SU-DHL-6 (cell line): ENCODE measurements around the gene EEF2K.

Experiments used
- H2AFZ ChIP-seq: fragments of 200-600 bp; sonication (generic); 2 replicates; pipeline ENCODE4 v1.6.1; 2014; ENCODE audit warnings: low read depth, mild to moderate bottlenecking, moderate library complexity, mixed read lengths, antibody characterized with exemption, low read length; ENCODE audit not compliant: severe bottlenecking
- H3F3A ChIP-seq: fragments of 200-600 bp; shearing (Covaris generic); 2 replicates; pipeline ENCODE4 v1.6.0; 2016; ENCODE audit warnings: antibody characterized with exemption, mild to moderate bottlenecking; ENCODE audit not compliant: insufficient read depth
- H3K27ac ChIP-seq: fragments of 200-600 bp; sonication (generic); 2 replicates; pipeline ENCODE4 v1.5.1; 2016; ENCODE audit warnings: low read depth, mild to moderate bottlenecking, low read length, moderate library complexity, mixed read lengths
- H3K27me3 ChIP-seq: fragments of 200-600 bp; sonication (generic), shearing (Covaris generic); 2 replicates; pipeline ENCODE4 v1.6.0; 2014; ENCODE audit warnings: mild to moderate bottlenecking, low read length
- H3K36me3 ChIP-seq: fragments of 200-600 bp; sonication (generic); 2 replicates; pipeline ENCODE4 v1.6.1; 2014; ENCODE audit warnings: mild to moderate bottlenecking, low read length, mixed read lengths
- H3K4me2 ChIP-seq: fragments of 300-600, 200-600 bp; shearing (Covaris generic), sonication (generic); 2 replicates; pipeline ENCODE4 v1.6.0; 2014; ENCODE audit warnings: low read length, low read depth, mild to moderate bottlenecking; ENCODE audit not compliant: poor library complexity, severe bottlenecking
- H3K4me3 ChIP-seq: fragments of 200-600 bp; sonication (generic); 2 replicates; pipeline ENCODE4 v1.5.1; 2014; ENCODE audit warnings: antibody characterized with exemption, low read length, mild to moderate bottlenecking, mixed read lengths; ENCODE audit not compliant: insufficient read depth, poor library complexity, severe bottlenecking
- H3K79me2 ChIP-seq: fragments of 200-600 bp; sonication (generic); 2 replicates; pipeline ENCODE4 v1.6.1; 2014; ENCODE audit warnings: mild to moderate bottlenecking, low read length, moderate library complexity; ENCODE audit not compliant: insufficient read depth
- H3K9ac ChIP-seq: fragments of 200-600 bp; sonication (generic); 2 replicates; pipeline ENCODE4 v1.7.0; 2014; ENCODE audit warnings: mild to moderate bottlenecking, low read length
- H3K9me2 ChIP-seq: fragments of 200-600 bp; sonication (generic); replicated peaks from 2 replicates; pipeline ENCODE4 v1.6.1; 2014; ENCODE audit warnings: low read length; ENCODE audit not compliant: insufficient read depth
- H3K9me3 ChIP-seq: fragments of 200-600 bp; sonication (generic); 2 replicates; pipeline ENCODE4 v1.6.1; 2014; ENCODE audit warnings: low read length, mixed read lengths; ENCODE audit not compliant: insufficient read depth
- H4K20me1 ChIP-seq: fragments of 200-600 bp; sonication (generic); 2 replicates; pipeline ENCODE4 v1.6.1; 2014; ENCODE audit warnings: low read depth, mild to moderate bottlenecking, antibody characterized with exemption, low read length, moderate library complexity, mixed read lengths
- CTCF ChIP-seq: fragments of 200-600 bp; sonication (generic); IDR thresholded peaks from one replicate; pipeline ENCODE4 v1.5.1; 2017; ENCODE audit warnings: antibody characterized with exemption, mild to moderate bottlenecking, low read length, moderate library complexity; ENCODE audit not compliant: insufficient read depth, poor library complexity, severe bottlenecking
- EZH2phosphoT487 ChIP-seq: fragments of 200-600 bp; sonication (generic), shearing (Covaris generic); conservative IDR thresholded peaks from 2 replicates; pipeline ENCODE4 v1.6.1; 2018; ENCODE audit warnings: mild to moderate bottlenecking, antibody characterized with exemption, low read length, moderate library complexity, mixed read lengths

The EEF2K gene

GRCh38 chr16:22235839-22236745 is 30.0 kb downstream of the EEF2K start:
- Histone ChIP-seq H3K27me3 (no peaks in the 10 kb centered on the region), H3K79me2 (no peaks in the 10 kb centered on the region), H3K27ac (no peak overlapping the region), H2AFZ (no peak overlapping the region), H3F3A (peaks cover 9% of the 10 kb centered on the region; the same call in 1 of the 2 replicates), H3K4me2 (no peak overlapping the region), H3K4me3 (no peak overlapping the region), H3K36me3 (no peaks in the 10 kb centered on the region), H4K20me1 (no peaks in the 10 kb centered on the region), H3K9me2 (no peaks in the 10 kb centered on the region), H3K9me3 (no peaks in the 10 kb centered on the region), H3K9ac (no peak overlapping the region)
- TF ChIP-seq CTCF (no peak), EZH2phosphoT487 (no peak)

GRCh38 chr16:22239131-22239805 is 33.2 kb downstream of the EEF2K start:
- H4K20me1 ChIP-seq: no peaks in the 10 kb centered on the region
- TF ChIP-seq CTCF: no peak
- TF ChIP-seq EZH2phosphoT487: no peak
- H3K36me3 ChIP-seq: no peaks in the 10 kb centered on the region
- peaks cover 16% of the 10 kb centered on the region; the same call in 1 of the 2 replicates for H3F3A ChIP-seq
- no peaks in the 10 kb centered on the region for H3K9me2 ChIP-seq
- H3K27ac ChIP-seq: no peak overlapping the region
- no peak overlapping the region for H3K4me2 ChIP-seq
- no peaks in the 10 kb centered on the region for H3K79me2 ChIP-seq
- no peak overlapping the region for H3K4me3 ChIP-seq
- H2AFZ ChIP-seq: no peak overlapping the region
- H3K9me3 ChIP-seq: no peaks in the 10 kb centered on the region
- no peaks in the 10 kb centered on the region for H3K27me3 ChIP-seq
- no peak overlapping the region for H3K9ac ChIP-seq

GRCh38 chr16:22240023-22240710 is 34.1 kb downstream of the EEF2K start:
- Histone ChIP-seq H3K79me2 (no peaks in the 10 kb centered on the region), H3K36me3 (no peaks in the 10 kb centered on the region), H2AFZ (no peak overlapping the region), H3K27me3 (no peaks in the 10 kb centered on the region), H4K20me1 (no peaks in the 10 kb centered on the region), H3K4me3 (no peak overlapping the region), H3F3A (peaks cover 16% of the 10 kb centered on the region; the same call in 1 of the 2 replicates), H3K9me2 (no peaks in the 10 kb centered on the region), H3K27ac (peak overlapping the region; percentile 26; the same call in 1 of the 2 replicates), H3K9ac (no peak overlapping the region), H3K9me3 (no peaks in the 10 kb centered on the region), H3K4me2 (peak overlapping the region; percentile 22)
- TF ChIP-seq CTCF (no peak), EZH2phosphoT487 (no peak)
